K562 (cell line): ENCODE measurements around the gene SEPTIN1. TPM values are rescaled to one million over a fixed set of nuclear protein-coding genes. Genes with fewer than 3 reads are reported as not detected.

Source experiments
- ELF1 ChIP-seq: fragments of 200-800 bp; sonication (Bioruptor generic); IDR thresholded peaks from 2 replicates; pipeline ENCODE4 v1.6.1; 2016; ENCODE audit warnings: missing genetic modification characterization, missing compliant biosample characterization
- FOXO4 ChIP-seq: fragments of 450-650 bp; formaldehyde crosslinking; IDR thresholded peaks from 2 replicates; pipeline ENCODE4 v1.4.0; 2020; ENCODE audit warnings: mild to moderate bottlenecking, moderate library complexity
- HNRNPL ChIP-seq: fragments of 200-400 bp; formaldehyde crosslinking; IDR thresholded peaks from 2 replicates; pipeline ENCODE4 v1.6.1; 2017; ENCODE audit warnings: low read depth, mild to moderate bottlenecking, low read length
- HNRNPLL ChIP-seq: fragments of 200-400 bp; formaldehyde crosslinking; IDR thresholded peaks from 2 replicates; pipeline ENCODE4 v1.6.1; 2017; ENCODE audit warnings: low read length, low read depth, mild to moderate bottlenecking; ENCODE audit not compliant: poor library complexity, severe bottlenecking
- LCOR ChIP-seq: sonication (generic); formaldehyde crosslinking; IDR thresholded peaks from 2 replicates; pipeline ENCODE4 v1.8.0; 2022; ENCODE audit warnings: mild to moderate bottlenecking, missing genetic modification reagents
- MYNN ChIP-seq, 2 experiments: sonication (generic); formaldehyde crosslinking in 1 of 2; IDR thresholded peaks; 2 replicates each; pipeline versions ENCODE4 v1.5.0 to v1.6.1; 2016 to 2020; ENCODE audit warnings: antibody characterized with exemption in 1 of 2, missing genetic modification reagents in 1 of 2
- PCBP1 ChIP-seq: fragments of 200-400 bp; formaldehyde crosslinking; IDR thresholded peaks from 2 replicates; pipeline ENCODE4 v1.6.1; 2018; ENCODE audit warnings: mild to moderate bottlenecking, low read depth, low read length; ENCODE audit not compliant: poor library complexity, severe bottlenecking
- POLR2AphosphoS2 ChIP-seq: IDR thresholded peaks from 2 replicates; pipeline ENCODE4 v1.6.1; 2012; ENCODE audit warnings: low read length, improper control_type of control experiment
- PTRF ChIP-seq: fragments of 450-650 bp; IDR thresholded peaks from 2 replicates; pipeline ENCODE4 v1.6.1; 2016; ENCODE audit warnings: mild to moderate bottlenecking, missing genetic modification characterization, missing compliant biosample characterization
- RBM14 ChIP-seq: fragments of 200-400 bp; formaldehyde crosslinking; IDR thresholded peaks from 2 replicates; pipeline ENCODE4 v1.6.1; 2018; ENCODE audit warnings: low read depth, mild to moderate bottlenecking, low read length, moderate library complexity, borderline replicate concordance; ENCODE audit not compliant: insufficient read depth
- RBM17 ChIP-seq: fragments of 200-400 bp; formaldehyde crosslinking; IDR thresholded peaks from 2 replicates; pipeline ENCODE4 v1.6.1; 2017; ENCODE audit warnings: low read depth, mild to moderate bottlenecking, low read length, borderline replicate concordance
- RBM22 ChIP-seq: fragments of 200-400 bp; formaldehyde crosslinking; IDR thresholded peaks from 2 replicates; pipeline ENCODE4 v1.6.1; 2018; ENCODE audit warnings: low read length, low read depth; ENCODE audit not compliant: poor library complexity, severe bottlenecking
- RFX5 ChIP-seq: IDR thresholded peaks from 2 replicates; pipeline ENCODE4 v1.6.1; 2011; ENCODE audit warnings: low read depth, mild to moderate bottlenecking, improper control_type of control experiment, low read length
- SAFB2 ChIP-seq: fragments of 200-400 bp; formaldehyde crosslinking; IDR thresholded peaks from 2 replicates; pipeline ENCODE4 v1.6.1; 2018; ENCODE audit warnings: borderline replicate concordance, low read length, low read depth, moderate library complexity; ENCODE audit not compliant: severe bottlenecking
- SMARCA4 ChIP-seq: fragments of 450-650 bp; IDR thresholded peaks from 2 replicates; pipeline ENCODE4 v1.6.1; 2016
- SPI1 ChIP-seq: IDR thresholded peaks from 2 replicates; pipeline ENCODE4 v1.6.1; 2011; ENCODE audit warnings: low read depth, low read length, control low read depth, borderline replicate concordance
- TCFL5 ChIP-seq: fragments of 250-450 bp; sonication (Bioruptor Pico); conservative IDR thresholded peaks from 2 replicates; pipeline ENCODE4 v1.6.1; 2021; ENCODE audit warnings: mild to moderate bottlenecking, moderate library complexity, matching md5 sums
- U2AF1 ChIP-seq: fragments of 200-400 bp; formaldehyde crosslinking; optimal IDR thresholded peaks from 2 replicates; pipeline ENCODE3; 2017; ENCODE audit warnings: mild to moderate bottlenecking, low read depth, low read length, moderate library complexity
- USF1 ChIP-seq: sonication (generic); formaldehyde crosslinking; IDR thresholded peaks from 2 replicates; pipeline ENCODE4 v1.9.0; 2022; ENCODE audit warnings: mild to moderate bottlenecking, missing genetic modification reagents
- ZBTB12 ChIP-seq: fragments of 250-450 bp; sonication (Bioruptor Pico); IDR thresholded peaks from 2 replicates; pipeline ENCODE4 v1.4.0; 2020
- ZBTB17 ChIP-seq: fragments of 450-650 bp; formaldehyde crosslinking; IDR thresholded peaks from 2 replicates; pipeline ENCODE4 v1.4.0; 2020; ENCODE audit warnings: mild to moderate bottlenecking
- ZNF263 ChIP-seq: sonication (generic); formaldehyde crosslinking; IDR thresholded peaks from 2 replicates; pipeline ENCODE4 v1.8.0; 2022; ENCODE audit warnings: mild to moderate bottlenecking, missing genetic modification reagents, borderline replicate concordance
- polyA plus RNA-seq, 8 experiments: library from polyadenylated mRNA; depleted of rRNA in 4 of 8; stranded (reverse) in 5 of 8; unstranded in 3 of 8; fragments of >200 nt; fragmentation: Nextera tagmentation in 2 of 8; fragmentation: Illumina TruSeq in 1 of 8; extraction: Ambion mirVana in 2 of 8; extraction: Trizol in 1 of 8; gene quantifications; 2 replicates each; pipeline versions ENCODE4 v1.2.1 to v1.2.3, GENCODE V29; 2011 to 2014; ENCODE audit warnings: inconsistent platforms in 1 of 8, missing spikeins in 1 of 8
- total RNA-seq, 7 experiments: library from RNA; depleted of rRNA in 6 of 7; stranded (reverse); fragments of >200 nt in 6 of 7; fragmentation: Illumina TruSeq in 2 of 7; extraction: Trizol in 2 of 7; gene quantifications; 2 replicates each; pipeline versions ENCODE4 v1.2.1 to v1.2.3, GENCODE V29; 2011 to 2021; ENCODE audit warnings: low replicate concordance in 1 of 7

SEPTIN1 gene
- total and polyA plus RNA-seq, 9 of the 15 experiments (the other 6 are each of a cell fraction or from before 2014, with no cell fraction given) = 0.23 to 5.6 (median 1.7) TPM; not detected in 1

GRCh38 chr16:30429678-30430427, 47.5 kb upstream of the SEPTIN1 start, which contains the start of gene DCTPP1 (continued):
- TF ChIP-seq ZNF263 (CRISPR knock-in tag) (peak; percentile 73; the same call in 1 of the 2 replicates), RBM22 (no peak), FOXO4 (CRISPR knock-in tag) (no peak), ZBTB12 (CRISPR knock-in tag) (peak; percentile 24; the same call in 1 of the 2 replicates), SMARCA4 (peak; percentile 75), U2AF1 (no peak), PTRF (tag) (no peak), SPI1 (peak; percentile 28; the same call in 1 of the 2 replicates), HNRNPL (no peak), ZBTB17 (0 out of 2 replicates have a peak, but pooled peaks have one; percentile 31), USF1 (CRISPR knock-in tag) (peak; percentile 62), SAFB2 (no peak), HNRNPLL (peak; percentile 58), RBM14 (no peak), MYNN (IDR thresholded peaks at IDR 0.05) (peak; percentile 50; the same call in 1 of the 2 replicates), MYNN (CRISPR knock-in tag; IDR thresholded peaks at IDR 0.05) (no peak), ELF1 (tag) (peak; percentile 77), POLR2AphosphoS2 (no peak), TCFL5 (CRISPR knock-in tag) (no peak), LCOR (CRISPR knock-in tag) (peak; percentile 82), PCBP1 (no peak), RBM17 (no peak), RFX5 (no peak)
